HG02884 (cell line): ENCODE measurements around the gene ISY1.
"Not testable (repeated sequence)": the region's sequence is repeated elsewhere in the genome, so short reads cannot be mapped to it uniquely, and the experiment has no call there.

Experiments used
- ATAC-seq: cut with Tn5 transposase; IDR thresholded peaks from one replicate; pipeline ENCODE4 v1.9.1; 2021; ENCODE audit warnings: mild to moderate bottlenecking, moderate library complexity; ENCODE audit not compliant: unreplicated experiment

ISY1 gene

GRCh38 chr3:129160891-129161859, at the start of gene ISY1:
Gene ISY1 (minus strand): TSS chr3:129161063. CDS start chr3:129160975, 88 bp downstream.
- peak; percentile 76 for ATAC-seq

- no peak for ATAC-seq
Observed at GRCh38 chr3:129207479-129207878, 46.6 kb upstream of the ISY1 start.

- ATAC-seq: no peak
Observed at GRCh38 chr3:129205109-129205832, 44.4 kb upstream of the ISY1 start.

GRCh38 chr3:129204473-129204872, 43.6 kb upstream of the ISY1 start:
- ATAC-seq: no peak

GRCh38 chr3:129199366-129199765, 38.5 kb upstream of the ISY1 start:
- no peak for ATAC-seq

DNA sequence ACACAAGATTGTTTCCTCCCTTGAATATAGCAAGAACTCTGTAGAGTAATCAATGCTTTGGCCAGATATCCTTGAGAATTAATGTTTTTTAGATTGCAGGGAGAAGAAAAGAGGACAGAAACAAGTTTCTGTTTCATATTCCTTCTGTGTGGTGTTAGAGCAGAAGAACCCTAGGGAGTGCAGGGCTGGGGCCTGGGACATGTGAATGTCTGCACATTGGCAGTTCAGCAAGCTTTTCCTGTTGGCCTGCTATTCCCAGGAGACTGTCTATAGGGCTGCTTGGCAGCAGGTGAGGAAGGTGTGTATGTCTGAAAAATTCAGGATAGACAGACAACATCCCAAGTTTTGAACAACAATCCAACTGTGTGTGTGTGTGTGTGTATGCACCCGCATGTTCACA, 36.5 kb upstream of the ISY1 start:
- no peak for ATAC-seq

DNA sequence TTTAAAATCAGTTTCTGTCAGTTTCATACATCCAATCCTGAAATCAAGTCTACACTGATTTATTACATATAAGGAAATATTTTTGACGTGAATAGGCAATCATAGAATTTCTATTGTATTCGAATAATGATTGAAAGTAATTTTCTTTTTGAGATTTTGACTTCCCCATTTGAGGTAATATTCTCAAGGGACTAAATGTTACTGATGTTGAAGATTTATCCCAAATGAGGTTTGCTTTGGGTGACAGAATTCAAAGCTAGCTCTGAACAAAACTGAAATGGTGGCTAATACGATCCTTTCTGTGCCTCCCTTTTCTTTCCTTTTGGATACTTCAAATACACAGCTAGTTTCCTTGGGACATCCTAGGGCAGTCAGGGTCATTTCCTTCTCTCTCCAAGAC, 35.7 kb upstream of the ISY1 start:
- no peak for ATAC-seq

DNA sequence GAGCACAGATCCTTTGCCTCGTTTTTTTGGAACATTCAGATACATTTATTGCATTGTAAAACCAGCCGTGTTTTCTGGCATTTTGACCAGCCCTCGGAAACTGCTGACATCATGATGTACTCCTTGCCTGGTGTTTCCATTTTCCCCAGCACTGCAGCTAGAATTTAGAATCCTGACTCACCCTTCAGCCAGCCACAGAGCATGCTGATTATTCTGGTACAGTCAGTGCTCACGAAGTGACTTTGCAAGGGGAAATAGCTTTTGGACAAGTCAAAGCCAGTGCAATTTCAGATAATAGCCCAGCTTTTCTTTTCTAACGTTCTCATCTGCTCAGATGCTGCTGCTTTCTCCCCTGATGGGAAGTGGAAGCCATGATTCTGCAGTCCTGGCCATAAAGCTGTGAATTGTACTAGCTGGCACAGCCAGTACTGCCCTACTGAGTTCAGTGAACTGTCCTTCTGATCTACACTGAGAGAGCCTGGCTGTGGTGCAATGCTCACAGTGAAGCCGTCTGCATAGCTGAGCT, 34.9 kb upstream of the ISY1 start:
- ATAC-seq: no peak

DNA sequence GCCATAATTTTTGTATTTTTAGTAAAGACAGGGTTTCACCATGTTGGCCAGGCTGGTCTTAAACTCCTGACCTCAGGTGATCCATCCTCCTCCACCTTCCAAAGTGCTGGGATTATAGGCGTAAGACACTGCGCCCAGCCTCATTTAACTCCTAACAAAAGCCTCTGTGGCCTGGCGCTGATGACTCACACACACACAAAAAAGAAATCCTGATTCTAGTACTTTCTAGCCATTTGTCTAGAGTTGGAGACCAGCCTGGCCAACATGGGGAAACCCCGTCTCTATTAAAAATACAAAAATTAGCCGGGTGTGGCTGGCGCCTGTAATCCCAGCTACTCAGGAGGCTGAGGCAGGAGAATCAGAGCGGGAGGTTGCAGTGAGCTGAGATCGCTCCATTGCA, 28.9 kb upstream of the ISY1 start:
- not testable (repeated sequence) for ATAC-seq

DNA sequence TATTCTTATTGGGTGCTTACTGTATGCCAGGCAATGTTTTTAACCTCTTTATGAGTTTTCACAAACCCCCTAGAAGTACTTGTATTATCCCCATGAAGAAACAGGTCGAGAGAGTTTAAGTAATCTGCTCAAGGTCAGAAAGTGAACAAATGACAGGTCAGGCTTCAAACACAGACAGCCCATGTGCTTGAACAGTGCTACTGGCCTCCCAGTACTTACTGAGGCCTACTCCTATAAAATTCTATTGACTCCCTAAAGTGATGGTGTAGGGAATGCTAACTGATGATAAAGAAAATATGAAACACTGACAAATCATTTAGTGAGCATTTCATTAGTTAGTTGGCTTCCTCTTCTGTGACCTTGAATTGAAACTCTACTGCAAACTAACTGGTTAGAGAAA, 27.0 kb upstream of the ISY1 start:
- ATAC-seq: no peak

DNA sequence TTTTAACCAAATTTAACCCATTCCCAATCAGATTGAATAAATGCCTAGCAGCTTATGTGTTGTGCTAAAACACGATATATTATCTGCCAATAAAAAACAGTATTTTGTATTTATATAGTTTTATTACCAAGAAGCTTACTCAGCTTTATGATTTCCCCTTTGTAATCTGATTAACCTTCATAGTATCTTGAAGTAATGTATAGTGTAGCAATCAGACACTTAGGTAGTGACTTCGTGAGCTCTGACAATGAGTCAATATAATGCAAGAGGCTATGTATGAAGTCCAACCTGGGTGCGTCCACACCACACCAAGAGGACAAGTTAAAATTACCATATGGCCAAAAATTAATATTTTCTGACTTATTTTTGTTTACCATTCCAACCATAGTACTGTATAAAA, 24.9 kb upstream of the ISY1 start:
- no peak for ATAC-seq

GRCh38 chr3:129184784-129185542, 24.1 kb upstream of the ISY1 start:
- not testable (repeated sequence) for ATAC-seq

- ATAC-seq: no peak
Observed at GRCh38 chr3:129184396-129184657, 23.5 kb upstream of the ISY1 start.

DNA sequence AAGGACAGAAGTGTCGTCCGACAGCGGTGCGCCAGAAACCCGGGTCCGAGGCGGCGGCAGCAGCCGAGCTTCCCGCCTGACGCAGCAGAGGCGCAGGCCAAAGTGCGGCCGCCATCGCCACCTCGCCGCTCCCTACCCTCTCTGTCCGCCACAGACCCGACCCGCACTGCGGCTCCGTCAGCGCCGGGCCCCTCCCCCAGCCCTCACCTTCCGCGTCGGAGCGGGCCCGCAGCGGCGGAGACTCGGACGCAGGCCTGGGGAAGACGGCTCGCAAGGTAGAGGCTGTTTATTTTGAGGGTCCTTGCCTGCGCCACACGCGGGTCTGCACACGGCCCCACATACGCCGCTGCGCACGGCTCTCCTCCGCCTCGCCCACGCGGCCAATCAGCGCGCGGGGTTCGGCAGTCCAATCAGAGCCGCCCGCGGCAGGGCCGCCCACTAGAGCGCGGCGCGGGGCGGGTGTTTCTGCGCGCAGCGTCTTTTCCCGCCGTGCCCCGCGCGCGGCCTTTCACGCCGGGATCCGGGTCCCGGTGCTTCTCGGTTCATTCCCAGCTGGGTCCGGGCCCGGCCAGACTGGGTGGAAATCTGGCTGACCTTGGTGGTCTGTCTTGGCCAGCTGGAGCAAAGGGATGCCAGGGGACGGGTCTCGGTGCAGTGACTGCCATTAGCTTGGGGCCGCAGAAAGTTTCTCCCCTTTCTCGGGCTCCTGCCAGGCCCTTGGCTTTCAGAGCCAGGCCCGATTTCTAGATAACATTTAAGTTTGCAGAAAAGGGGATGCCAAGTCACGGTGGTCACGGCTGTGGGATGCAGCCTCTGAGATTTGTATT, 22.9 kb upstream of the ISY1 start, which contains the start of gene CNBP:
Gene CNBP, minus strand, starts transcription at position 328 of the 827 bp plus-strand sequence. CDS start 12,139 bp downstream, outside the sequence.
- ATAC-seq: peak; percentile 91

- ATAC-seq: no peak
Observed at GRCh38 chr3:129182390-129183185, 21.7 kb upstream of the ISY1 start.

DNA sequence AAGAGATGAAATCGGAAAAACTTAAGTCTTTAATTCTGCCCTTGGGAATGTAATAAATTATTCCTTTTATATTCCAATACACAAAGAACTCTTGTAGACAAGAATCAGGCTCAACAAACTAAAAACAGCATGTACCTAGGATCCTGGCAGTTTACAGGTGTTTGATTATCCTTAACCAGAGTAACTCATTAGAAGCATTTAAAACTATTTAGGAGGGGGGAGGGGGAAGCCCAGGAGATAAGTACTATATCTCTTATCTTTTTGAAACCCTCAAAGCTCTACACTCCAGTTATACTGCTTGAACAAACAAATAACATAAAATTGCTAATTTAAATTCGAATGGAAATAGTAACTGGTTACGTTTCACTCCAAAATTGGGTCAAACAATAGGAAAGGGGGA, 21.0 kb upstream of the ISY1 start:
- ATAC-seq: no peak

GRCh38 chr3:129180461-129180860, 19.6 kb upstream of the ISY1 start:
- ATAC-seq: no peak

DNA sequence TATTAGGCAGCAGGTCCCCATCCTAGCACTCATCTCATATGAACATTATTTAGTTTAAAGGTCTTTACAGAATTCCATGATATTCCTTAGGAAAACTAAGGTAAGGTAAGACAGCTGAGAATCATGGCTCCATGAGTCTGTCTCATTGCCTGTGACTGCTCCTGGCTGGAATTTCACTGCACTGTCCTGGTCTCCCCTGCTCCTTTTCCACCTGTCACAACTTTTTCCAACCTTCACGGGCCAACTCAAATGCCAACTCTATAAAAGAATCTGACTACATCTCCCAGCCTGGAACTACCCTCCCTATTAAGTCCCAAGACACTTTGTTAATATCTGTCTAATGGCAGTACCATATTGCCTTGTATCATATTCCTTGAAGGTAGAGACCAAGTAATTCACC, 15.2 kb upstream of the ISY1 start:
- no peak for ATAC-seq

DNA sequence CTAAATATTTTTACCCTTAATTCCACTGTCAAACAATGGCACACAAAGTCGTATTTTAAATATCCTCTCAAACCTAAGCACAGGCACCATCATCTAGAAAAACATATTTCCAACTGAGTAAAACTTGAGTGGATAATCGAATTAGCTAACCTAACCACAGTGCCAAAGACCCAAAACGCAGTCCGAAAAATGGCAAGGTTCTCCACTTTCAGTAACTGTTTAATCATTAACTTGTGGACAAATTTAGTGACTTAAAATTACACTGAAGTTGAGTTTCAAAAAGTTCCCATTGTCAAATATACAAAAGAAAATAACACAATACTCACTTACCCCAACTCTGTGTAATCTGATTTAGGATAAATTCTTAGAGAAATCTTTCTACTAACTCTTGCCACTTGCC, 12.9 kb upstream of the ISY1 start:
- ATAC-seq: no peak
